SIG-M5 (cell line): ENCODE measurements around the gene PRKG1.
"Not testable (repeated sequence)": the region's sequence is repeated elsewhere in the genome, so short reads cannot be mapped to it uniquely, and the experiment has no call there.

Experiments used
- DNase-seq: peaks from one replicate; lab custom pipeline; 2025; lab: John Stamatoyannopoulos, UW

PRKG1 gene

GRCh38 chr10:51321980-51322379, 247.7 kb downstream of the PRKG1 start:
- DNase-seq, result no peak

DNA sequence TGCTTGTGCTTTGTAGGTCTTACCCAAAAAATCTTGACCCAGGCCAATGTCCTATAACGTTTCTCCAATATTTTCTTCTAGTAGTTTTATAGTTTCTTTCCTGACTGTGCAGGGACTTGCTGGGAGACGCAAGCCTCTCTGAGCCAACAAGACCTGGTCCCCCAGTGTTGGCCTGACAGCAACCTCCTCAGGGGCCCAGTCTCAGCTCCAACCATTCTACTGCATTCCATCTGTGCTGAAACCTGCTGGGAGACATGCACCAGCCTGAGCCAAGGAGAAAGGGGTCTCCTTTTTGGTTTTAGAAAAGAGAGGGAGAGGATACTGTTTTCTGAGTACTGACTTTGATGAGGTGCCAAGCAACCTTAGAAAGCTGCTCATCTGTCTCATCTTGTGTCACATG, 251.4 kb downstream of the PRKG1 start:
- DNase-seq, result no peak

DNA sequence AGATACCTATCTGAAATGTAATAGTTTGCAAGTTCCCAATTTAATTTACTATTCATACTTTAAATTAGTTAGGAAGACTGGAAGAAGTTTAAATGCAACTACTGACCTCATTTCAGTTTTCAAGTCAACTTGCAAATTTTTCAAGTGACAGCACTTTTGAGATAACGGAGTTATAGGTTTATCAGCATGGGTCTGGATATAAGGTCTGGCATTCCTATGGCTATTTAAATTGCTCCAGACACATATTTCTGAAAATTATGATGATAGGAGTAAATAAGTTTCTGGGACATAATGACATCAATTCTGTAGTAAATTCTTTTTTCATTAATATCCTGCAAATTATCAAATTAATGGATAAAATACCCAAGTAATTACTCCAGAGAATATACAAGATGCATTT, 251.9 kb downstream of the PRKG1 start:
- no peak for DNase-seq

DNA sequence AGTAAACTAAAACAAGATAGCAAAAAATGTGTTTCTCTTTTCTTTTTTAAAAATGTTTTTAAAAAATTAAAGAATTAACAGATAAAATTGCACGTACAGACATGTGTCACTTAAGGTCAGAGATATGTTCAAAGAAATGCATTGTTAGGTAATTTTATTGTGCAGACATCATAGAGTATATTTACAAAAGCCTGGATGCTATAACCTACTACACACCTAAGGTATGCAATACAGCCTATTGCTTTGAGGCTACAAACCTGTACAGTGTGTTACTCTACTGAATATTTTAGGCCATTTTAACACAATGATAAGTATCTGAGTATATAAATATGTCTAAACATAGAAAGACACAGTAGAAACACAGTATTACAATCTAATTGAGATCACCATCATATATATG, 253.1 kb downstream of the PRKG1 start:
- no peak for DNase-seq

DNA sequence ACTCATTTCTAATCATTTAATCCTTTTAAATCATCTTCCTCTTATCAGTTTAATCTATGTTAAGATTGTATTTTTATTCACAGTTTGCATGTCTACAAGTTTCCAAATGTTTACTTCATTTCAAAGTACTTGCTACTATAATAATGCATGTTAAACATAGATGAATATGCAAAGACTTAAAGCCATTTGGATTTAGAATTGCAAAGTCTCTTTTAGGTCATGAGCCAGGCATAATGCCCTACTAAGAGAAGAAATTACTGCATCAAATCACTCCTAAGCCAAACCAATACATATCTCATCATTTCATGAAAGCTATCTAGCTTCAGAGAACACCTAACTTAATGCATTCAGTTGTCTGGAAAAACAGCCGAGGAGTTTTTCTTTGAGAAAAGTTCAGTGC, 266.1 kb downstream of the PRKG1 start:
- no peak for DNase-seq

- DNase-seq, result no peak
These were observed 266.7 kb downstream of the PRKG1 start for GRCh38 chr10:51340845-51341610.

- not testable (repeated sequence) for DNase-seq
These were observed 267.5 kb downstream of the PRKG1 start for GRCh38 chr10:51341745-51342144.

- DNase-seq, result no peak
These were observed 268.1 kb downstream of the PRKG1 start for GRCh38 chr10:51342381-51342780.

DNA sequence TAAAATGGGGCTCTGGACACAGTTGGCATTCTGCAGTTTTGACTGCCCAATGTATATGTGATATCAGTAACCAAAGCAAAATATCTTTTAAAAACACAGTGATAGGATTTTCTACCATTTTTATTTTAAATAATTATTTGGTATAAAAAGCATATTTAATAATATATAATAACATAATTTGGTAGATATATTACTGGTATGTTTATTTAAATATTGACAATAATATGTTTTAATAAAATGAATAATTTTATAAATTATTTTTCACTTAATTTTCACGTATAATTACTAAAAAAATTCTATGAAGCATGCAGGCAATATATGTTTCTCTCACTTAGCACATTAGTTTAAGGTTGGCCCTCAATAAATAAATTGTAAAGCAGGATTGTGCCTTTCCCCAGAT, 269.1 kb downstream of the PRKG1 start:
- DNase-seq, result no peak

GRCh38 chr10:51344371-51344770, 270.1 kb downstream of the PRKG1 start:
- no peak for DNase-seq

DNA sequence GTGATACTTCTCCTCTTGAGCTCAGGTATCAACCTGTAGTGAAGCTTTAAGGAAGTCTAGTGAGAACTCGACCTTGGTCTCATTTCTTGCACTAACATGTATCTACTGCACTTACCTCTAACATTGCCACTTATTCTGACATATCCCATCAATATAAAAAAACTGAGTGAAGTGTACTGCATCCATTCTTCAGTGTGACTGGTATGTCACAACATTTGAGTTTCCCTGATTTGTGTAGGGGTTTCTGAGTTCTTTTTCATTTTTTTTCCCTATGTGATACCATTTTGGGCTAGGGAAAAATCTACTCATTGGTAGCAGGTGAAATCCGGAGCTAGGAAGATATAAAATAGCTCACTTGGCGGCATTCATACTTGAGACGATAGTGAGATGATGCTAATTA, 274.3 kb downstream of the PRKG1 start:
- no peak for DNase-seq

DNA sequence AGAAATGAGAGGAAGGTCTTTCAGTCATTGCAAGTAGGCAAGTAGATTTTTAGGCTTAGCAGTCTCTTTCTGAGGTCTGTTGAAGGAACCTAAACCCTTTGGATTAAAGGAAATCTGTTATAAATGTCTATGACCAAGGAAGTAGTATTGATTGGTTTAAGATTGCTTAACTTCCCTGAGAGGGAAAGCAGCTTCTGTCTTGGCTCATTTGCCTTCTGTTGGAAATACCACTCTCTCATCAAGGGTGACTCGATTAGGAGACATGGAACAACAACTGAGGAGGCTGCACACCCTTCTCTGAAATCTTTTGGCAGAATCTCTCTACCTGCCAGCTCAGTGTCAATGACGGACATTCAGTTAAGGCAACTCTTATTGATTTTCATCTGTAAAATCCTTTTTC, 282.9 kb downstream of the PRKG1 start:
- no peak for DNase-seq

DNA sequence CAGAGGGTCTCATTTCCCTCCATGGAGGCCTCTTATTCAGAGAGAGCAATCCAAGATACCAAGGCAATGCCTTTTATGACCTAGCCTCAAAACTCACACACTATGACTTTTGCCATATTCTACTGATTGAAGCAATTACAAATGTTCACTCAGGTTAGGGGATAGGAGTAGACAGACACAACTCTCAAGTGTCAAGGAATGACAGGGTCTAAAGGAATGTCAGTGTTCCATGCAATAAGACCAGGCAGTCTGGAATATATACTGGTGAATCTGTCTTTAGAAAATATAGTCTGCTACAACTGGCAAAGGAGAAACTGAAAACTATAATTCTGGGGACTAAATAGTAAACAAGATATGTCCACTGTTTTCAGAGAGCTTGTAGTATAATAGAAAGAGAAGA, 283.9 kb downstream of the PRKG1 start:
- DNase-seq, result no peak

DNA sequence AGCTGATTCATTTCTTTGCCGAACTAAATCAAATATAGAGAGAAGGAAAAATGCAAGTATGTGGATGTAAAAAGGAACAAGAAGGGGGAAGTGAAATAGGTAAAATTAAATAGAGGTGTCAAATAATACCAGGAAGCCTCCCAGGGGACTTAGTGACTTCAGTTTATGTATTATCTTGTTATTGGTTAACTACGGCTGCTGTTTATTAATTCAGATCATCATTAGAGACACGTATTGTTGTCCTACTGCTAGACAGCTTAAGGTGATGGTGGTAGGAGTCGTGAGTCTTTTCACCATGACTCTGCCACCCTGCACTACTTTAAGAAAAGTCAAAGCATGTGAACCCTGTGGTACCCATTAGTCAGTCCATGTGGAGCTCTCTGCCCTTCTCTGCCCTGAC, 289.1 kb downstream of the PRKG1 start:
- DNase-seq, result no peak

GRCh38 chr10:51364674-51365073, 290.4 kb downstream of the PRKG1 start:
- no peak for DNase-seq

GRCh38 chr10:51366044-51366443, 291.8 kb downstream of the PRKG1 start:
- no peak for DNase-seq

GRCh38 chr10:51367127-51367526, 292.8 kb downstream of the PRKG1 start:
- DNase-seq, result no peak

- DNase-seq, result no peak
These were observed 293.4 kb downstream of the PRKG1 start for GRCh38 chr10:51367694-51368093.

DNA sequence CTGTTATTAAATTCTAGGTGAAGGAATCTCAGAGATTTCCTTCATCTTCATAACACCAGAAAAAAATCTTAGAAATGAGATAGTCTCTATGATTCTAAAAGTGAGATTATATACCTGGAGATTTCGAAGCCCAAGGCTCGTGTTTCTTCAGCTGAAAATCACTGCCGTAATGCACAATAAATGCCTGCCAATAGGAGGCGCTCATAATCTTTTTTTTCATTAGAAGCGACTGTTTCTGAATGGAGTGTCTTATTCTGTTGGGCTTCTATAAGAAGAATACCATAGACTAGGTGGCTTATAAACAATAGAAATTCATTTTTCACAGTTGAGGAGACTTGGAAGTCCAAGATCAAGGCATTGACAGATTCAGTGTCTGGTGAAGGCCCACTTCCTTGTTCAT, 294.7 kb downstream of the PRKG1 start:
- DNase-seq, result no peak

GRCh38 chr10:51369903-51370302, 295.6 kb downstream of the PRKG1 start:
- DNase-seq, result no peak

GRCh38 chr10:51371743-51372142, 297.5 kb downstream of the PRKG1 start:
- no peak for DNase-seq

DNA sequence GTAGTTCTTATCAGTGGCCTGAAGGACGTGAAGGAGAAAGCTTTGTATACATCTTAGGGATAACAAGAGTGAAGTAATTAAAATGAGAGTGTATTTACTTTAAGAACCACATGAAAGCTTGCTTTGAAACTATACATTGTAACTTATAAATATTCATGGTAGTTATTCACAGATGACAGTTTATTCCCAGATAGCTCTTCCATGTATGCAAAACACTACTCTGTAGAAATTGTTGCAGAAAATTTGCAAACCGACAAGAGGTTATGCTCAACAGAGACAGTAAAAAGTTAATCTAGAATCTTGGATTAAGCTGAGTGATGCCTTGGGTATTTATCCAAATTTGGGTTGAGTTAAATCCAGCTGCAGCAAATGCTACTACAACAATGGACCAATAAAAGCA, 301.5 kb downstream of the PRKG1 start:
- DNase-seq, result no peak

- DNase-seq, result no peak
These were observed 303.0 kb downstream of the PRKG1 start for GRCh38 chr10:51377070-51377931.
